Progenitor cell of endocrine pancreas (in vitro differentiated cells): ENCODE results near the gene PER2. TPM values are rescaled to one million over a fixed set of nuclear protein-coding genes. Genes with fewer than 3 reads are reported as not detected.
"Not testable (repeated sequence)": the region's sequence is repeated elsewhere in the genome, so short reads cannot be mapped to it uniquely, and the experiment has no call there.

Experiments
- DNase-seq: peaks from one replicate; pipeline ENCODE4 v3.0.0; 2021; ENCODE audit warnings: low spot score; ENCODE audit not compliant: unreplicated experiment
- H3K27ac Mint-ChIP-seq: 2 replicates; pipeline ENCODE4 v1.8.0; 2021; ENCODE audit warnings: mild to moderate bottlenecking, moderate library complexity, mixed read lengths
- H3K27me3 Mint-ChIP-seq: 2 replicates; pipeline ENCODE4 v1.8.0; 2021; ENCODE audit warnings: mixed read lengths
- H3K36me3 Mint-ChIP-seq: 2 replicates; pipeline ENCODE4 v1.8.0; 2022; ENCODE audit warnings: mixed read lengths; ENCODE audit not compliant: insufficient read depth
- H3K4me1 Mint-ChIP-seq: 2 replicates; pipeline ENCODE4 v1.8.0; 2021; ENCODE audit warnings: low read depth, mixed read lengths
- H3K4me3 Mint-ChIP-seq: 2 replicates; pipeline ENCODE4 v1.8.0; 2021; ENCODE audit warnings: low read depth, mild to moderate bottlenecking, moderate library complexity, mixed read lengths
- H3K9me3 Mint-ChIP-seq: 2 replicates; pipeline ENCODE4 v1.8.0; 2021; ENCODE audit warnings: low read depth, mixed read lengths
- CTCF ChIP-seq: fragments of 200-600 bp; sonication (generic); IDR thresholded peaks from one replicate; pipeline ENCODE4 v1.5.0; 2021; ENCODE audit warnings: antibody characterized with exemption, mild to moderate bottlenecking; ENCODE audit not compliant: unreplicated experiment
- total RNA-seq: library from RNA; stranded (reverse); gene quantifications from 2 replicates; pipeline ENCODE4 v1.2.1, GENCODE V29; 2021

Gene PER2
- total RNA-seq, 1 donor from 2014 or later = 20.2 TPM

DNA sequence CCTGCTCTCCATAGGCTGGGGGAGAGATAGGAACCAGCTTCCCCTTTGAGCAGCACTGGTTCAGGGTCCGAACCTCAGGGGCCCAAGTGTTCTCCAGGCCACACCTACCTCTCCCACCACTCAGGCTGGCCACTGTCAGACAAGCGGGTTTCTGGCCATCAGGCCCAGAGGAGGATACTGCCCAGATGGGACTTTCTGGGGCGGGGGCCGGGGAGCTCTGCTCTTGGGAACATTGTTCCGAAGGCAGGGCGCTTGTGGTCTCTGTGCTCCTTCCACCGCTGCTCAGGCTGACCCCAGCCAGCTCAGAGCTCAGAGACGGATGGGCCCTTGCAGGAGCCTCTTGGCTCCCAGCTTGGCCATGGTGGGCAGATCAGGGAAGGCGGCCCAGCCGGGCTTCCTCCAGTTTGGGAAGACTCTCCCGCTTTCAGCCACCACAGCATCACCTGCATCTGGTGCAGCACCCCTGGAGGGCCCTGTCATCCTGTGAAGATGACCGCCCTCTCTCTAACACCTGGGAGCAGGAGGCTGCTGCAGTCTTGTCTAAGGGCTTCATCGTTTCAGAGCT lies 26.7 kb upstream of the PER2 start:
- peaks cover 4% of the 10 kb centered on the region for H3K4me1 Mint-ChIP-seq
- no peak for TF ChIP-seq CTCF
- no peaks in the 10 kb centered on the region for H3K36me3 Mint-ChIP-seq
- DNase-seq = no peak
- H3K27me3 Mint-ChIP-seq = peaks cover 3% of the 10 kb centered on the region
- H3K27ac Mint-ChIP-seq = no peak overlapping the region
- no peaks in the 10 kb centered on the region for H3K9me3 Mint-ChIP-seq
- no peak overlapping the region for H3K4me3 Mint-ChIP-seq

DNA sequence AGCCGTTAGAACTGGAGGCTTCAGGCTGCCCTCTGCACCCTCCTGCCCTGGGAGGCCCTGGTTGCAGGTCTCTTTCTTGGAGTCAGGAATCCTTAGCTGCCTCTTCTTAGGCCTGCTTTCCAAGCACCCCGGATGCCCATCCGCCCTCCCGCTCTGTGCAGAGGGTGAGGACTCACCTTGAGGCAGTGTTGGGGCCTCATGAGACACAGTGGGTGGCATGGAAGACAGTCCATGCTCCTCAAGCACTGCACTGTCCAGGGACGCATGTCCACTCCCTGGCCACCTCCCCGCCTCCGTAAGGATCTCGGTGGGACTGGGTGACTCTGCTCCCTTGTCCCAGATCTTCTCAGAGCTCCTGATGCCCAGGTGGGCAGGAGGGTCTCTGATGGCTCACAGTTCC lies 26.2 kb upstream of the PER2 start:
- Mint-ChIP-seq H3K27ac (no peak overlapping the region), H3K4me3 (no peak overlapping the region), H3K4me1 (peaks cover 2% of the 10 kb centered on the region), H3K9me3 (no peaks in the 10 kb centered on the region), H3K36me3 (no peaks in the 10 kb centered on the region), H3K27me3 (peaks cover 3% of the 10 kb centered on the region)
- no peak for TF ChIP-seq CTCF
- DNase-seq = no peak

GRCh38 chr2:238313991-238314350 lies 25.6 kb upstream of the PER2 start:
- Mint-ChIP-seq H3K9me3 (no peaks in the 10 kb centered on the region), H3K27ac (no peak overlapping the region), H3K27me3 (peaks cover 3% of the 10 kb centered on the region), H3K36me3 (no peaks in the 10 kb centered on the region), H3K4me1 (no peaks in the 10 kb centered on the region), H3K4me3 (no peak overlapping the region)
- DNase-seq = no peak
- no peak for TF ChIP-seq CTCF

DNA sequence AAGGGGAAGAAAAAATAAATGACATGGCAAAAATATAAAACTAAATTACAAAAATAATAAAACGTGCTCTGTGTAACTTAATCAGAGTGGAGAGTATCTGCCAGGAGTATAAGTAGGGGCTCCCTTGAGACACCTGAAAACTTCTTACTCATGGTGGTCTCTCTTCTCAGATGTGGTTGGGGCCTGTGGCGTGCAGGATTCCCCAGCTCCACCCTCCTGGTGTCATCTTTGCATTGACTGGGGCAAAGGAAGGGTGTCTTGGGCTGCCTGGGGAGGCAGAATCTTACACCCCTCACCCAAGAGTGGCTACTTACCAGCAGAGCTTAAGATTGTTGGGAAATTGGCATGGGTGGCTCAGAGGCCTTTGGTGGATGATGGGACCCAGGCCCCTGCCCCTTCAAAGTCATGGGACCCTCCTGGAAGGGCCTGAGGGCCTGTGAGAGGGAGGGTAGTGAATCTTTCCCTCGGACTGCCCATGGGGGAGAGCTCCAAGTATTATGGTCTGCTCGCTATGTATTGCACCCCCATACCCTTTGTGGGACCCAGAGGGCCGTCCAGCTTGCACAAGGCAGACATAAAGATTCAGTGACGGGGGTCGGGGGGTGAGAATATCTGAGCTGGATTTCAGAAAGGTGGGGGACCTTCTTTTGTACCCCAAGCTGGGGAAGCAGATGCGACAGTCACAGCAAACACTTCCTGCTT lies 25.0 kb upstream of the PER2 start:
- no peak overlapping the region for H3K27ac Mint-ChIP-seq
- no peak overlapping the region for H3K4me3 Mint-ChIP-seq
- TF ChIP-seq CTCF = no peak

DNA sequence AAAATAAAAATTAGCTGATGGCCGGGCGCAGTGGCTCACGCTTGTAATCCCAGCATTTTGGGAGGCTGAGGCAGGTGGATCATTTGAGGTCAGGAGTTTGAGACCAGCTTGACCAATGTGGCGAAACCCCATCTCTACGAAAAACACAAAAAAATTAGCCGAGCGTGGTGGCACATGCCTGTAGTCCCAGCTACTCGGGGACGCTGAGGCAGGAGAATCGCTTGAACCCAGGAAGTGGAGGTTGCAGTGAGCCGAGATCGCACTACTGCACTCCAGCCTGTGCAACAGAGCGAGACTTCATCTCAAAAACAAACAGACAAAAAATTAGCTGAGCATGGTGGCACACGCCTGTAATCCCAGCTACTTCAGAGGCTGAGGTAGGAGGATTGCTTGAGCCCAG lies 22.3 kb upstream of the PER2 start:
- H3K27ac Mint-ChIP-seq, DNase-seq, H3K27me3 Mint-ChIP-seq, H3K36me3 Mint-ChIP-seq, H3K4me1 Mint-ChIP-seq, H3K9me3 Mint-ChIP-seq, H3K4me3 Mint-ChIP-seq: not testable (repeated sequence)

More for the DNA sequence above, 25.0 kb upstream of the PER2 start:
- Mint-ChIP-seq H3K27me3 (peaks cover 3% of the 10 kb centered on the region), H3K36me3 (no peaks in the 10 kb centered on the region), H3K9me3 (no peaks in the 10 kb centered on the region), H3K4me1 (no peaks in the 10 kb centered on the region)
- no peak for DNase-seq

- Mint-ChIP-seq H3K27me3 (no peaks in the 10 kb centered on the region), H3K4me3 (no peak overlapping the region)
Observed at GRCh38 chr2:238308177-238308576, 19.8 kb upstream of the PER2 start.

More at GRCh38 chr2:238308177-238308576, 19.8 kb upstream of the PER2 start:
- H3K36me3 Mint-ChIP-seq = no peaks in the 10 kb centered on the region
- DNase-seq = no peak
- H3K27ac Mint-ChIP-seq = no peak overlapping the region
- no peaks in the 10 kb centered on the region for H3K9me3 Mint-ChIP-seq
- H3K4me1 Mint-ChIP-seq = no peaks in the 10 kb centered on the region
- no peak for TF ChIP-seq CTCF
